Mammary epithelial cell (primary cell): ENCODE measurements around the gene TMEM229A.

Experiments
- EZH2 ChIP-seq: IDR thresholded peaks from 2 replicates; pipeline ENCODE4 v1.6.1; 2012; ENCODE audit warnings: low read length, inconsistent platforms, borderline replicate concordance
- TF ChIP-seq, protein P1 (sequence below), 2 donors: IDR thresholded peaks in 1 of 2; conservative IDR thresholded peaks in 1 of 2; 2 replicates each; pipeline ENCODE4 v1.5.1; 2011 to 2012; ENCODE audit warnings: inconsistent platforms in 2 of 2, low read length in 2 of 2, mild to moderate bottlenecking in 2 of 2, control low read depth in 1 of 2, low read depth in 1 of 2; ENCODE audit not compliant: insufficient read depth in 1 of 2; ENCODE audit errors: extremely low read depth in 1 of 2

DNA sequence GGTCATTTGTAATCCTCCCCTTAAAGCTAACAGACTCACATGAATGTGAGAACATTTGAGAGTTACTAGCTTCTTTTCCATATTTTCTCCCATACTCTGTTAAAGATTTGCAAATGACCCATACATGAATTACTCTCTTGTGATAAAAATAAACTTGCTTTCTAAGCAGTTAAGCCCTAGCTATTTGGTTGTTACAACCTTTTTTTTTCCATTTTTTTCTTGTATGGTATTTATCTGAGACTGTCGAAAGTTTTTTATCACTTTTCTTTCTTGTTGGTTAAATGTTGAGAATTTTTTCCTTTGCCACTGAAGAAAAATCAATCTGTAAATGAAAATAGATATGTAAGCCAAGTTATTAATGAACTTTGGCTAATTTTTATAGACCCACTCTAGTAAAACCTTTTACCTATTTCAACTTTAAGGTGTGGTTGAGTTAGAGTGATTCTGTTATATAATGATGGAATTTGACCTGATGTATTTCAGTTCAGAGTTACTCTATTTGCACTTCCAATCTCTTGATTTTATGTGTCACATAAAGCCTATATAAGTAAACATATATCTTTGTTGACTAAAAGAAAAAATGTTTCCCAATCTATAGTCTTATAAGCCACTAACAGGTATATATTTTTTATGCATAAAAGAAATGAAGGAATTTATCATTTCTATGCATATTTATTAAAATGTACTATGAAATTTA, 19.0 kb upstream of the TMEM229A start:
- TF ChIP-seq, protein P1, sequence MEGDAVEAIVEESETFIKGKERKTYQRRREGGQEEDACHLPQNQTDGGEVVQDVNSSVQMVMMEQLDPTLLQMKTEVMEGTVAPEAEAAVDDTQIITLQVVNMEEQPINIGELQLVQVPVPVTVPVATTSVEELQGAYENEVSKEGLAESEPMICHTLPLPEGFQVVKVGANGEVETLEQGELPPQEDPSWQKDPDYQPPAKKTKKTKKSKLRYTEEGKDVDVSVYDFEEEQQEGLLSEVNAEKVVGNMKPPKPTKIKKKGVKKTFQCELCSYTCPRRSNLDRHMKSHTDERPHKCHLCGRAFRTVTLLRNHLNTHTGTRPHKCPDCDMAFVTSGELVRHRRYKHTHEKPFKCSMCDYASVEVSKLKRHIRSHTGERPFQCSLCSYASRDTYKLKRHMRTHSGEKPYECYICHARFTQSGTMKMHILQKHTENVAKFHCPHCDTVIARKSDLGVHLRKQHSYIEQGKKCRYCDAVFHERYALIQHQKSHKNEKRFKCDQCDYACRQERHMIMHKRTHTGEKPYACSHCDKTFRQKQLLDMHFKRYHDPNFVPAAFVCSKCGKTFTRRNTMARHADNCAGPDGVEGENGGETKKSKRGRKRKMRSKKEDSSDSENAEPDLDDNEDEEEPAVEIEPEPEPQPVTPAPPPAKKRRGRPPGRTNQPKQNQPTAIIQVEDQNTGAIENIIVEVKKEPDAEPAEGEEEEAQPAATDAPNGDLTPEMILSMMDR (conservative IDR thresholded peaks at IDR 0.05 in 1 of 2, IDR thresholded peaks at IDR 0.05 in 1 of 2; ENCODE audit: extremely low read depth in 1 of 2, insufficient read depth in 1 of 2, low read depth in 1 of 2, low read length in 2 of 2): no peak
- no peak for TF ChIP-seq EZH2
